Cardiac septum (tissue), 1 donor: ENCODE measurements around the gene NNAT. TPM values are rescaled to one million over a fixed set of nuclear protein-coding genes. Genes with fewer than 3 reads are reported as not detected.
"Not testable (repeated sequence)": the region's sequence is repeated elsewhere in the genome, so short reads cannot be mapped to it uniquely, and the experiment has no call there.

Experiments used
- DNase-seq: peaks from one replicate; pipeline ENCODE4 v3.0.0-alpha.2; 2020; ENCODE audit warnings: low spot score
- intact Hi-C: fragments of 100-400 bp; cut with DNase I; formaldehyde crosslinking; loops from one replicate; pipeline ENCODE4 v1.14.0; 2022
- long read RNA-seq: library from polyadenylated mRNA; unstranded; transcript quantifications from one replicate; pipeline ENCODE4 v2.0.0, GENCODE V29; 2021
- total RNA-seq: library from RNA; stranded (reverse); fragmentation: NEBNext Ultra II Directional; extraction: Animal tissue kit (Norgen Biotek cat#: 25700); gene quantifications from one replicate; pipeline ENCODE4 v1.2.1, GENCODE V29; 2021
- donor health status: DM: no; HTN: no; CAD: no.

Gene NNAT
- not detected for total RNA-seq
- long read RNA-seq, partial matches to known transcripts, result 0 of 8 reads
- long read RNA-seq, other reads (novel, unspliced or antisense), result 8 of 8 reads

- no peak for DNase-seq
- intact Hi-C loops, result no loop called here
Observed at GRCh38 chr20:37521061-37521771, at the start of gene NNAT. NNAT (plus strand) TSS chr20:37521250; CDS start chr20:37521332, 82 bp downstream.

- intact Hi-C loops, result no loop called here
- peak; percentile 46 for DNase-seq
Observed at GRCh38 chr20:37471741-37472235, 49.3 kb upstream of the NNAT start.

- DNase-seq, intact Hi-C loops: not testable (repeated sequence)
Observed at GRCh38 chr20:37472435-37472834, 48.6 kb upstream of the NNAT start.

- DNase-seq, result no peak
- intact Hi-C loops, result no loop called here
Observed at GRCh38 chr20:37473249-37474000, 47.6 kb upstream of the NNAT start.

- intact Hi-C loops, result no loop called here
Observed at GRCh38 chr20:37474386-37474785, 46.7 kb upstream of the NNAT start.

GRCh38 chr20:37475252-37475651, 45.8 kb upstream of the NNAT start:
- intact Hi-C loops, result no loop called here

More at GRCh38 chr20:37474386-37474785, 46.7 kb upstream of the NNAT start:
- no peak for DNase-seq

GRCh38 chr20:37477041-37477440, 44.0 kb upstream of the NNAT start:
- no peak for DNase-seq
- intact Hi-C loops, result no loop called here

More at GRCh38 chr20:37475252-37475651, 45.8 kb upstream of the NNAT start:
- DNase-seq, result no peak

- intact Hi-C loops, result no loop called here
- DNase-seq, result no peak
Observed at GRCh38 chr20:37479266-37479665, 41.8 kb upstream of the NNAT start.

- DNase-seq, result no peak
- intact Hi-C loops, result no loop called here
Observed at GRCh38 chr20:37479925-37480691, 40.9 kb upstream of the NNAT start.

- intact Hi-C loops, result no loop called here
- no peak for DNase-seq
Observed at GRCh38 chr20:37480919-37481318, 40.1 kb upstream of the NNAT start.

GRCh38 chr20:37481610-37482009, 39.4 kb upstream of the NNAT start:
- DNase-seq, result no peak
- intact Hi-C loops, result no loop called here

- intact Hi-C loops, result no loop called here
Observed at GRCh38 chr20:37484331-37484730, 36.7 kb upstream of the NNAT start.

GRCh38 chr20:37486209-37486608, 34.8 kb upstream of the NNAT start:
- peak; percentile 17 for DNase-seq
- intact Hi-C loops, result not testable (repeated sequence)

More at GRCh38 chr20:37484331-37484730, 36.7 kb upstream of the NNAT start:
- no peak for DNase-seq

- DNase-seq, result no peak
- intact Hi-C loops, result no loop called here
Observed at GRCh38 chr20:37490663-37491350, 30.2 kb upstream of the NNAT start.

GRCh38 chr20:37492096-37492625, 28.9 kb upstream of the NNAT start:
- intact Hi-C loops, result no loop called here
- no peak for DNase-seq

GRCh38 chr20:37492945-37493344, 28.1 kb upstream of the NNAT start:
- intact Hi-C loops, result no loop called here

GRCh38 chr20:37494301-37494700, 26.7 kb upstream of the NNAT start:
- peak; percentile 43 for DNase-seq
- intact Hi-C loops, result no loop called here

More at GRCh38 chr20:37492945-37493344, 28.1 kb upstream of the NNAT start:
- DNase-seq, result peak; percentile 22

- intact Hi-C loops, result no loop called here
Observed at GRCh38 chr20:37494796-37495195, 26.3 kb upstream of the NNAT start.

GRCh38 chr20:37498066-37498665, 22.9 kb upstream of the NNAT start:
- DNase-seq, result no peak
- intact Hi-C loops, result no loop called here

More at GRCh38 chr20:37494796-37495195, 26.3 kb upstream of the NNAT start:
- peak; percentile 19 for DNase-seq
